Activated T-cell treated with anti-CD3 and anti-CD28 coated beads, Interleukin-2, amount 50 U/mL, for 4 hours (primary cell): ENCODE measurements around the gene SH3PXD2B. TPM values are rescaled to one million over a fixed set of nuclear protein-coding genes. Genes with fewer than 3 reads are reported as not detected.
"Not testable (repeated sequence)": the region's sequence is repeated elsewhere in the genome, so short reads cannot be mapped to it uniquely, and the experiment has no call there.

Experiments
- ATAC-seq, 2 donors: fragments of 200-7000 bp; cut with Tn5 transposase; one replicate each; pipeline ENCODE4 v1.10.0; 2021
- DNase-seq: peaks from one replicate; pipeline ENCODE4 v3.0.0-alpha.2; 2020
- H3K27me3 Mint-ChIP-seq: one replicate; pipeline ENCODE4 v1.8.0; 2021; ENCODE audit warnings: low read depth, mixed read lengths
- H3K36me3 Mint-ChIP-seq: one replicate; pipeline ENCODE4 v1.8.0; 2022; ENCODE audit warnings: mixed read lengths; ENCODE audit not compliant: insufficient read depth
- H3K4me1 Mint-ChIP-seq: one replicate; pipeline ENCODE4 v1.8.0; 2021; ENCODE audit warnings: low read depth, mixed read lengths
- H3K4me3 Mint-ChIP-seq: one replicate; pipeline ENCODE4 v1.8.0; 2021; ENCODE audit warnings: mild to moderate bottlenecking, moderate library complexity, mixed read lengths
- H3K9me3 Mint-ChIP-seq: one replicate; pipeline ENCODE4 v1.8.0; 2021; ENCODE audit warnings: mixed read lengths
- total RNA-seq, 3 donors: library from RNA; stranded (reverse); gene quantifications; one replicate each; pipeline ENCODE4 v1.2.1, GENCODE V29; 2021

SH3PXD2B gene
- total RNA-seq, 3 donors from 2014 or later: 0.21 to 0.96 (median 0.92) TPM

DNA sequence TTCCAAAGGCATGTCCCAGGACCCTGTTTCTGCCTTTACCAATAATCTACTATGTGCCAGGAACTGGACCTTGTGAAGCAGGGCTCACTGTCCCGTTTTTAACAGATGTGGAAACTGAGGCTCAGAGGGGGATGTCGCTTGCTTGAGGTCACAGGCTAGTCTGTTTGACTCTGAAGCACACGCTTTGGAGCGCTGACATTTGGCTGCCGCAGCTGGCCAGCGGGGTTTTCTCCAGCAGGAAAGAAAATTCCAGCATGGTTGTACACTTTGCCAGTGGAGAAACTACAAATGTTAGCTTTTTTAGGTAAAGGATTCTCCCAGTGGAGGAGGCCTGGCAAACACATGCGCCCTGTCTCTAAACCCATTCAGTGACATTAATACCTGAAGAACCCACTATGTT, 50.5 kb downstream of the SH3PXD2B start:
- no peaks in the 10 kb centered on the region for H3K4me1 Mint-ChIP-seq
- no peak overlapping the region for H3K4me3 Mint-ChIP-seq
- no peaks in the 10 kb centered on the region for H3K36me3 Mint-ChIP-seq
- DNase-seq (no peak), ATAC-seq (no peak)
- peaks cover 2% of the 10 kb centered on the region for H3K27me3 Mint-ChIP-seq
- H3K9me3 Mint-ChIP-seq: no peaks in the 10 kb centered on the region

- Mint-ChIP-seq H3K4me3 (no peak overlapping the region), H3K9me3 (peaks cover 3% of the 10 kb centered on the region), H3K27me3 (peaks cover 2% of the 10 kb centered on the region), H3K36me3 (no peaks in the 10 kb centered on the region), H3K4me1 (no peaks in the 10 kb centered on the region)
- no peak for ATAC-seq
- DNase-seq: no peak
These were observed 51.0 kb downstream of the SH3PXD2B start for GRCh38 chr5:172403189-172403796.

DNA sequence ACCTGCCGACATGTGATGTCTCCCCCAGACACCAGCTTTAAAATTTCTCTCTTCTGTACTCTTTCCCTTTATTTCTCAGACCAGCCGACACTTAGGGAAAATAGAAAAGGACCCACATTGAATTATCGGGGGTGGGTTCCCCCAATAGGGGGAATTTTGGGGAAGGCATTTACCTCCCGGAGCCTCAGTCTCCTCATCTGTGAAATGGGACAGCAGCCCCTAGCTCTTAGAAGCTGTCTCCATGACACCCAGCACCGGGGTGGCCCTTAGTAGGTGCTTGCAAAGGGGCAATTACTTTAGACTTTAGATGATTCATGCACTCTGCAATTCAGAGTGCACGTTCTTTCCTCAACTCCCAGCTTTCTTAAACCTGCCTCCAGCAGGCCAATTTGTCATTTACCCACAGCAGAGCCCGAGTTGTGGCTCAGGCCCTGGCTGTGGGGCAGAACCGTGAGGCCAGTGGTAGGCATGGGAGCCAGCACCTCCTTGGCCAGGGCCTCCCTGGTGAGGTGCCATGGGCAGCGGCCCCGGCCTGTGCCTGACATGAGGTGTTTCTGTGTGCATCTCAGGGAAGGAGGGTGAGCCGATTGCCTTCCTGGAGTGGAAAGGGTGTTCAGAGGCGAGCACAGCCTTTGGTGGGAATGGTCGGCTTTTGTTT, 51.7 kb downstream of the SH3PXD2B start:
- H3K4me1 Mint-ChIP-seq: no peaks in the 10 kb centered on the region
- ATAC-seq (no peak), DNase-seq (no peak)
- H3K4me3 Mint-ChIP-seq: no peak overlapping the region
- H3K27me3 Mint-ChIP-seq: peaks cover 2% of the 10 kb centered on the region
- H3K9me3 Mint-ChIP-seq: peaks cover 8% of the 10 kb centered on the region
- H3K36me3 Mint-ChIP-seq: no peaks in the 10 kb centered on the region

- H3K4me1 Mint-ChIP-seq, DNase-seq, H3K27me3 Mint-ChIP-seq, H3K36me3 Mint-ChIP-seq, H3K4me3 Mint-ChIP-seq, ATAC-seq: not testable (repeated sequence)
- H3K9me3 Mint-ChIP-seq: peaks cover 12% of the 10 kb centered on the region
These were observed 52.3 kb downstream of the SH3PXD2B start for GRCh38 chr5:172402031-172402430.

GRCh38 chr5:172399826-172400225, 54.5 kb downstream of the SH3PXD2B start:
- peaks cover 17% of the 10 kb centered on the region for H3K9me3 Mint-ChIP-seq
- no peak overlapping the region for H3K4me3 Mint-ChIP-seq
- H3K36me3 Mint-ChIP-seq: no peaks in the 10 kb centered on the region
- DNase-seq (no peak), ATAC-seq (no peak)
- peaks cover 2% of the 10 kb centered on the region for H3K27me3 Mint-ChIP-seq
- no peaks in the 10 kb centered on the region for H3K4me1 Mint-ChIP-seq

- H3K4me1 Mint-ChIP-seq: no peaks in the 10 kb centered on the region
- H3K4me3 Mint-ChIP-seq: no peak overlapping the region
- ATAC-seq: no peak
- peaks cover 17% of the 10 kb centered on the region for H3K9me3 Mint-ChIP-seq
- H3K36me3 Mint-ChIP-seq: no peaks in the 10 kb centered on the region
- H3K27me3 Mint-ChIP-seq: peaks cover 4% of the 10 kb centered on the region
- no peak for DNase-seq
These were observed 55.0 kb downstream of the SH3PXD2B start for GRCh38 chr5:172399336-172399735.

DNA sequence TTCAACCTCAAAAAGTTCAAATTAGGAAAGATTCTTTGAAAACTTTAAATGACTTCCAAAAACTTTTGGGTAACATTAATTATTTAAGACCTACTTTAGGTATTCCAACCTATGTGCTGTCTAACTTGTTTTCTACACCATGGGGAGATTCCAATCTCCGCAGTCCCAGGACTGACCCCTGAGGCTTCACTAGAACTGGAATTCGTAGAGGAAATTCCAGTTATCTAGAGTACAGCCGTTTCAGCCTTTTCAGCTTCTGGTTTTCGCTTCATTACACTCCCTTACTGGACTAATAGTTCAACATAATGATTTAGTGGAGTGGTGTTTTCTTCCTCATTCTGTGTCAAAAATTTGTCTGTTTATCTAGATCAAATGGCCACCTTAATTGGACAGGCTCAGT, 55.7 kb downstream of the SH3PXD2B start:
- not testable (repeated sequence) for H3K27me3 Mint-ChIP-seq, H3K36me3 Mint-ChIP-seq, H3K4me1 Mint-ChIP-seq, H3K4me3 Mint-ChIP-seq, ATAC-seq, DNase-seq
- peaks cover 17% of the 10 kb centered on the region for H3K9me3 Mint-ChIP-seq

DNA sequence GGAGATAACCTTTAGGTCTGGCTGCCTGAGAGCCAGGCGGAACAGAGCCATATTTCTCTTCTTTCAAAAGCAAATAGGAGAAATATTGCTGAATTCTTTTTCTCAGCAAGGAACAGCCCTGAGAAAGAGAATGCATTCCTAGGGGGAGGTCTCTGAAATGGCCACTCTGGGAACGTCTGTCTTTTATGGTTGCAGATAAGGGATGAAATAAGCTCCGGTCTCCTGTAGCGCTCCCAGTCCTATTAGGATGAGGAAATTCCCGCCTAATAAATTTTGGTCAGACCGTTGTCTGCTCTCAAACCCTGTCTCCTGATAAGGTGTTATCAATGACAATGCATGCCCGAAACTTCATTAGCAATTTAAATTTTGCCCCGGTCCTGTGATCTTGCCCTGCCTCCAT, 57.3 kb downstream of the SH3PXD2B start:
- not testable (repeated sequence) for H3K4me3 Mint-ChIP-seq, H3K36me3 Mint-ChIP-seq, H3K4me1 Mint-ChIP-seq, DNase-seq, ATAC-seq
- Mint-ChIP-seq H3K9me3 (peaks cover 17% of the 10 kb centered on the region), H3K27me3 (peaks cover 11% of the 10 kb centered on the region)

GRCh38 chr5:172396220-172396619, 58.1 kb downstream of the SH3PXD2B start:
- H3K4me1 Mint-ChIP-seq: no peaks in the 10 kb centered on the region
- peaks cover 11% of the 10 kb centered on the region for H3K27me3 Mint-ChIP-seq

GRCh38 chr5:172395483-172395882, 58.8 kb downstream of the SH3PXD2B start:
- Mint-ChIP-seq H3K4me1 (no peaks in the 10 kb centered on the region), H3K27me3 (peaks cover 11% of the 10 kb centered on the region), H3K9me3 (peaks cover 17% of the 10 kb centered on the region), H3K4me3 (no peak overlapping the region), H3K36me3 (no peaks in the 10 kb centered on the region)
- DNase-seq (no peak), ATAC-seq (no peak)

More at GRCh38 chr5:172396220-172396619, 58.1 kb downstream of the SH3PXD2B start:
- no peak overlapping the region for H3K4me3 Mint-ChIP-seq
- H3K9me3 Mint-ChIP-seq: peaks cover 17% of the 10 kb centered on the region
- ATAC-seq (no peak), DNase-seq (no peak)
- no peaks in the 10 kb centered on the region for H3K36me3 Mint-ChIP-seq

GRCh38 chr5:172389578-172390112, 64.7 kb downstream of the SH3PXD2B start:
- H3K27me3 Mint-ChIP-seq: peaks cover 11% of the 10 kb centered on the region
- no peaks in the 10 kb centered on the region for H3K9me3 Mint-ChIP-seq
- no peaks in the 10 kb centered on the region for H3K36me3 Mint-ChIP-seq
- no peaks in the 10 kb centered on the region for H3K4me1 Mint-ChIP-seq
- no peak overlapping the region for H3K4me3 Mint-ChIP-seq
- ATAC-seq (no peak), DNase-seq (no peak)

DNA sequence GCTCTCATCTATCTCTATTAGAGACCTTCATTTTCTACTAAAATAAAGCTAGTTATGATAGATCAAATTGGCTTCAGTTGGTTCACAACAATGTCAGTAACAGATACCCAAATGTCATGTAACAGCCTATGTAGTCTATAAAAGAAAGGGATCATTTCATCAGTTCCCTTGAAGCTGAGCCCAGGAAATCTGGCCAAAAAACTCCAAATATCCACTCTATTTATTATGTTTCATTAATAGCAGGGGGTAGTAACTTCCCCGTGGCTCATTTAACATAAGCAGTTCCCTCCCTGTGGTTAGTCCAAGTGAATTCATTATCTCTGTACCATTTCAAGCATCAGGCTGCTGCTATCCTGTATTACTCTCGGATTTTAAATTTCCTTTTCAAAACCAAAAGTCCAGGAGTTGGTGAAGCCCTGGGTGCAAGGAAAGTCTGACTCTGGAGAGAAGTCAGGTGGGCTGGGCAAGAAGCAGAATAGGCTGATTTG, 66.0 kb downstream of the SH3PXD2B start:
- Mint-ChIP-seq H3K9me3 (no peaks in the 10 kb centered on the region), H3K36me3 (no peaks in the 10 kb centered on the region), H3K4me3 (no peak overlapping the region), H3K4me1 (no peaks in the 10 kb centered on the region), H3K27me3 (peaks cover 2% of the 10 kb centered on the region)
- ATAC-seq: no peak
- DNase-seq: no peak

DNA sequence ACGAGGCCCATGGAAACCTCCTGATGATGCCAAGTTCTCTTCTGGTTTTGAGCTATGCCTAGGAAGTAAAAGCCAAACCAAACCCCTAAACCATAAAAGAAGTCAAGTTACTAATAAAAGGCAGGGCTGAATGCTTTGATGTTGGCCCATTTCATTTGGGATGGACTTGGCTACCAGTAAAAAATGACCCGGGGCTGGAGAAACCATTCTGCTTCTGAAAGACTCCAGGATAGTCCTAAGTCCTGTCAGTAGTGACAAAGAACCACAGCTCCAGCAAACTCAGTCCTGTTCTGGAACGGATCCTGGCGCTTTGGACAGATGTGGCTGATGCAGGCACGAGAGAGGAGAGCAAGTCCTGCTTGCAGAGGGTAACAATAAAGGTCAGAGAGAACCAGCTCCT, 68.6 kb downstream of the SH3PXD2B start:
- Mint-ChIP-seq H3K4me3 (no peak overlapping the region), H3K4me1 (no peaks in the 10 kb centered on the region), H3K27me3 (no peaks in the 10 kb centered on the region), H3K9me3 (no peaks in the 10 kb centered on the region), H3K36me3 (no peaks in the 10 kb centered on the region)
- DNase-seq (no peak), ATAC-seq (no peak)

- Mint-ChIP-seq H3K27me3 (no peaks in the 10 kb centered on the region), H3K9me3 (no peaks in the 10 kb centered on the region), H3K4me3 (no peak overlapping the region), H3K36me3 (no peaks in the 10 kb centered on the region), H3K4me1 (no peaks in the 10 kb centered on the region)
- ATAC-seq (no peak), DNase-seq (no peak)
These were observed 69.2 kb downstream of the SH3PXD2B start for GRCh38 chr5:172385010-172385563.
